Pancreas (tissue), 10 donors: ENCODE results near the gene HCAR2. TPM values are rescaled to one million over a fixed set of nuclear protein-coding genes. Genes with fewer than 3 reads are reported as not detected.
A peak's percentile ranks its signal among the peaks of the same experiment; 100 is the strongest.

ENCODE experiments used
- ATAC-seq, 4 donors: fragments of 200-7000 bp; cut with Tn5 transposase; one replicate each; pipeline versions ENCODE4 v1.8.0 to v1.9.1; 2020; ENCODE audit warnings: mild to moderate bottlenecking in 4 of 4, moderate library complexity in 4 of 4
- DNase-seq, 6 donors: peaks; one replicate each; pipeline ENCODE4 v3.0.0-alpha.2; 2020
- FAIRE-seq: peaks from 2 replicates; lab custom pipeline; 2012; peaks lifted over from hg19 to GRCh38; lab: Jason Lieb, UNC
- H3K27ac ChIP-seq, 4 donors: fragments of 200-600 bp; sonication (generic); 1 replicate in 3 of 4; 2 replicates in 1 of 4; pipeline versions ENCODE4 v1.5.0 to v1.8.0; 2020
- H3K27me3 ChIP-seq, 4 donors: fragments of 200-600 bp; one replicate each; pipeline ENCODE4 v1.8.0; 2021
- H3K36me3 ChIP-seq, 3 donors: fragments of 200-600 bp; sonication (generic) in 1 of 3; one replicate each; pipeline versions ENCODE4 v1.5.0 to v1.8.0; 2020 to 2021
- H3K4me1 ChIP-seq, 3 donors: fragments of 200-600 bp; one replicate each; pipeline ENCODE4 v1.8.0; 2021
- H3K4me3 ChIP-seq, 4 donors: fragments of 200-600 bp; sonication (generic) in 2 of 4; one replicate each; pipeline versions ENCODE4 v1.5.0 to v1.8.0; 2020 to 2021
- H3K9me3 ChIP-seq, 4 donors: fragments of 200-600 bp; one replicate each; pipeline ENCODE4 v1.8.0; 2021
- WGBS, 2 donors: extraction: QIAGEN DNeasy Blood & Tissue Kit; methylation state at CpG; one replicate each; pipeline ENCODE4 v1.1.7; 2013; 5-methylcytosine and 5-hydroxymethylcytosine counted together
- intact Hi-C, 3 donors: fragments of 100-400 bp; cut with DNase I; formaldehyde crosslinking; loops; one replicate each; pipeline versions ENCODE4 v1.11.1 to v1.14.2; 2022
- polyA plus RNA-seq, 2 donors: library from polyadenylated mRNA; stranded (reverse); fragments of 200-250 nt; gene quantifications; one replicate each; pipeline ENCODE4 v1.2.3, GENCODE V29; 2013
- total RNA-seq, 6 donors: library from RNA; stranded (reverse); fragmentation: NEBNext Ultra II Directional in 4 of 6; extraction: Animal tissue kit (Norgen Biotek cat#: 25700) in 4 of 6; gene quantifications; one replicate each; pipeline versions ENCODE4 v1.2.1 to v1.2.4, GENCODE V29; 2021 to 2023
- TF ChIP-seq, protein P1 (sequence below), 4 donors: fragments of 200-600 bp; sonication (generic) in 3 of 4; IDR thresholded peaks; one replicate each; pipeline versions ENCODE4 v1.5.0 to v1.8.0; 2021; ENCODE audit warnings: antibody characterized with exemption in 4 of 4
- donor health status: healthy with polysubstance abuse.
- donor health status: DM: no; HTN: no; CAD: no; lungs with moderate emphysema.
- donor health status: DM: no; HTN: no; CAD: no.
- donor health status: control.
- donor health status: control.
- donor health status: Bipolar disorder and iron deficiency.
- donor health status: DM: yes; HTN: yes; CAD: no.
- donor health status: DM: no; HTN: no; CAD: no.
- donor health status: DM: no; HTN: no; CAD: no.
- donor health status: DM: yes; HTN: yes; CAD: no.

Gene HCAR2
- total and polyA plus RNA-seq, 8 donors, result 0.05 to 0.95 (median 0.25) TPM; not detected in 3

DNA sequence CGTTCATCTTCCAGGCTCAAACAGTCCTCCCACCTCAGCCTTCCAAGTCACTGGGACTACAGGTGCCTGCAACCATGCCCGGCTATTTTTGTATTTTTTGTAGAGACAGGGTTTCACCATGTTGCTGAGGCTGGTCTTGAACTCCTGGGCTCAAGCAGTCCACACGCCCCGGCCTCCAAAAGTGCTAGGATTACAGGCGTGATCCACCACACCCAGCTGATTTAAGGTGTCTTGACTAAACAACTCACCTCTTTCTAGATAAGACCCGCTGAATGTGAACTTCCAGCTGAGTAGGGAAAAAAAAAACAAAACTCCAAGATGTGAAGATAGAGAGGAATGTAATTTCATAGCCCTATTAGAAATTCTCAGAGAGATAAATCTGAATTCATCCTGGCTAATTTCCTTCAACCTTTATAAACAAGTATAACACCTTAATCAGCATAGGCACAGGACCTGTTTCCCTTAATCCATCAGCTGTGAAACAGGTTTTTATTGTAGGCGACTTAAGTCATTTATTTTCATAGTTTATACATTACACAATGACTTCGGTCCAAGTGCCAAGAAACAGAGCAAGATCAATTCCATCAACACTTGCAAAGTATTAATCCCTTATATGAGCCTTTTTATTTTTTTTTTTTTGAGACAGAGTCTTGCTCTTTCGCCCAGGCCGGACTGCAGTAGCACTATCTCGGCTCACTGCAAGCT is 51.5 kb downstream of the HCAR2 start:
- FAIRE-seq, result no peak
- H3K27me3 ChIP-seq, result no peaks in the 10 kb centered on the region
- WGBS, 2 donors, result 40 to 48% methylated on average over 11 of the region's 11 CpGs
- ATAC-seq, result peak in 3 of 4 donors; percentile 64 to 66 (median 66)
- no peaks in the 10 kb centered on the region for H3K4me1 ChIP-seq
- TF ChIP-seq, protein P1, sequence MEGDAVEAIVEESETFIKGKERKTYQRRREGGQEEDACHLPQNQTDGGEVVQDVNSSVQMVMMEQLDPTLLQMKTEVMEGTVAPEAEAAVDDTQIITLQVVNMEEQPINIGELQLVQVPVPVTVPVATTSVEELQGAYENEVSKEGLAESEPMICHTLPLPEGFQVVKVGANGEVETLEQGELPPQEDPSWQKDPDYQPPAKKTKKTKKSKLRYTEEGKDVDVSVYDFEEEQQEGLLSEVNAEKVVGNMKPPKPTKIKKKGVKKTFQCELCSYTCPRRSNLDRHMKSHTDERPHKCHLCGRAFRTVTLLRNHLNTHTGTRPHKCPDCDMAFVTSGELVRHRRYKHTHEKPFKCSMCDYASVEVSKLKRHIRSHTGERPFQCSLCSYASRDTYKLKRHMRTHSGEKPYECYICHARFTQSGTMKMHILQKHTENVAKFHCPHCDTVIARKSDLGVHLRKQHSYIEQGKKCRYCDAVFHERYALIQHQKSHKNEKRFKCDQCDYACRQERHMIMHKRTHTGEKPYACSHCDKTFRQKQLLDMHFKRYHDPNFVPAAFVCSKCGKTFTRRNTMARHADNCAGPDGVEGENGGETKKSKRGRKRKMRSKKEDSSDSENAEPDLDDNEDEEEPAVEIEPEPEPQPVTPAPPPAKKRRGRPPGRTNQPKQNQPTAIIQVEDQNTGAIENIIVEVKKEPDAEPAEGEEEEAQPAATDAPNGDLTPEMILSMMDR (IDR thresholded peaks at IDR 0.05), result no peak
- no peak overlapping the region for H3K4me3 ChIP-seq
- no peaks in the 10 kb centered on the region for H3K9me3 ChIP-seq
- no peak overlapping the region for H3K27ac ChIP-seq
- intact Hi-C loops, result no loop called here
- DNase-seq, result no peak
- no peaks in the 10 kb centered on the region for H3K36me3 ChIP-seq

Other genes starting within 250 kb of the HCAR2 start
- gene ZCCHC8, start 202.4 kb downstream of the HCAR2 start, total RNA-seq, result 10 to 100 TPM in 3 of 6 donors, 1 to 10 TPM in 3; 8.6 to 14.6 (median 10.0) TPM
- gene ZCCHC8, start 202.4 kb downstream of the HCAR2 start, polyA plus RNA-seq, result 10 to 100 TPM; 17.8 to 23.7 TPM
- gene RSRC2, start 176.4 kb downstream of the HCAR2 start, total RNA-seq, result 10 to 100 TPM; 17.1 to 37.3 (median 26.5) TPM
- gene RSRC2, start 176.4 kb downstream of the HCAR2 start, polyA plus RNA-seq, result 10 to 100 TPM; 38.2 to 70.6 TPM
- gene KNTC1, start 176.1 kb downstream of the HCAR2 start, total RNA-seq, result 1 to 10 TPM; 2.7 to 5.9 (median 4.2) TPM
- 10 to 100 TPM in 1 of 2 donors, 1 to 10 TPM in 1; 6.6 to 10.2 TPM for gene KNTC1, start 176.1 kb downstream of the HCAR2 start, polyA plus RNA-seq
- under 1 TPM in 3 of 6 donors, not detected in 3; 0.12 to 0.49 (median 0.22) TPM for gene HCAR3, start 13.5 kb upstream of the HCAR2 start, total RNA-seq
- not detected for gene HCAR3, start 13.5 kb upstream of the HCAR2 start, polyA plus RNA-seq
- under 1 TPM in 4 of 6 donors, not detected in 2; 0.04 to 0.19 (median 0.10) TPM for gene HCAR1, start 27.5 kb upstream of the HCAR2 start, total RNA-seq
- under 1 TPM in 1 of 2 donors, not detected in 1; 0.11 TPM for gene HCAR1, start 27.5 kb upstream of the HCAR2 start, polyA plus RNA-seq
- gene DENR, start 49.5 kb upstream of the HCAR2 start, total RNA-seq, result 10 to 100 TPM; 12.2 to 20.9 (median 16.0) TPM
- 10 to 100 TPM; 13.5 to 20.4 TPM for gene DENR, start 49.5 kb upstream of the HCAR2 start, polyA plus RNA-seq
- gene CCDC62, start 71.2 kb upstream of the HCAR2 start, total RNA-seq, result under 1 TPM; 0.16 to 0.32 (median 0.21) TPM
- gene CCDC62, start 71.2 kb upstream of the HCAR2 start, polyA plus RNA-seq, result under 1 TPM; 0.19 to 0.31 TPM
- 10 to 100 TPM; 41.0 to 96.3 (median 47.9) TPM for gene HIP1R, start 132.1 kb upstream of the HCAR2 start, total RNA-seq
- gene HIP1R, start 132.1 kb upstream of the HCAR2 start, polyA plus RNA-seq, result 100 to 1,000 TPM; 158 to 206 TPM
- gene VPS37B, start 192.8 kb upstream of the HCAR2 start, total RNA-seq, result 10 to 100 TPM; 13.5 to 20.2 (median 17.3) TPM
- 10 to 100 TPM; 27.4 to 30.1 TPM for gene VPS37B, start 192.8 kb upstream of the HCAR2 start, polyA plus RNA-seq